HCT116 (cell line): ENCODE data around the gene RPS6KA6. TPM values are rescaled to one million over a fixed set of nuclear protein-coding genes. Genes with fewer than 3 reads are reported as not detected.

Experiments used
- ATAC-seq: fragments of 200-7000 bp; cut with Tn5 transposase; 2 replicates; pipeline ENCODE4 v1.9.1; 2020; ENCODE audit warnings: mild to moderate bottlenecking, moderate library complexity
- BruUV-seq: library from RNA; stranded (reverse); fragments of 400-500 nt; replicated peaks from 2 replicates; lab custom pipeline; 2021; lab: Mats Ljungman, UMichigan
- CTCF ChIA-PET: fragments of 300-600 bp; sonication (Branson Sonifier 250); formaldehyde crosslinking; loops from one replicate; lab custom pipeline; 2021; ENCODE audit warnings: antibody characterized with exemption; lab: Charles Lee
- POLR2A ChIA-PET: fragments of 300-600, 350-600 bp; sonication (Branson Sonifier 250); formaldehyde crosslinking; loops from one replicate; lab custom pipeline; 2021; ENCODE audit warnings: antibody characterized with exemption; lab: Charles Lee
- RAD21 ChIA-PET, 2 experiments: fragments of 300-600 bp; sonication (Branson Sonifier 250); formaldehyde crosslinking; loops; one replicate each; lab custom pipeline; 2023; ENCODE audit warnings: low total read pairs in 2 of 2; ENCODE audit not compliant: uncharacterized antibody in 2 of 2, unreplicated experiment in 2 of 2, low non-redundant PET in 1 of 2; lab: Charles Lee
- DNase-seq: peaks from one replicate; pipeline ENCODE4 v3.0.0-alpha.2; 2010; ENCODE audit warnings: low read depth, low spot score
- H2AFZ ChIP-seq: fragments of 200-600 bp; shearing (Covaris generic), sonication (generic); 2 replicates; pipeline ENCODE4 v1.6.1; 2017; ENCODE audit warnings: low read depth, mixed run types, mixed read lengths, antibody characterized with exemption, low read length; ENCODE audit not compliant: poor library complexity, severe bottlenecking
- H3K27ac ChIP-seq: 2 replicates; pipeline ENCODE4 v1.5.1; 2012; ENCODE audit warnings: low read depth, low read length
- H3K27me3 ChIP-seq: fragments of 200-600 bp; sonication (generic); 2 replicates; pipeline ENCODE4 v1.6.1; 2016; ENCODE audit warnings: mixed run types, low read length, mixed read lengths; ENCODE audit not compliant: insufficient read depth
- H3K36me3 ChIP-seq, 2 experiments: fragments of 200-500 bp in 1 of 2; fragments of 200-600 bp in 1 of 2; sonication (Bioruptor generic) in 1 of 2; sonication (generic) in 1 of 2; 2 replicates each; pipeline versions ENCODE4 v1.5.1 to v1.6.1; 2014 to 2016; ENCODE audit warnings: low read length in 2 of 2, inconsistent platforms in 1 of 2, mixed read lengths in 1 of 2, mixed run types in 1 of 2; ENCODE audit not compliant: insufficient read depth in 2 of 2, control insufficient read depth in 1 of 2
- H3K4me1 ChIP-seq, 2 experiments: fragments of 200-600 bp in 1 of 2; sonication (generic) in 1 of 2; 2 replicates each; pipeline versions ENCODE4 v1.5.1 to v1.6.1; 2012 to 2017; ENCODE audit warnings: low read length in 2 of 2, inconsistent platforms in 1 of 2, mild to moderate bottlenecking in 1 of 2, mixed read lengths in 1 of 2, mixed run types in 1 of 2, moderate library complexity in 1 of 2; ENCODE audit not compliant: insufficient read depth in 2 of 2, control insufficient read depth in 1 of 2
- H3K4me2 ChIP-seq: fragments of 200-600 bp; sonication (generic); 2 replicates; pipeline ENCODE4 v1.6.1; 2017; ENCODE audit warnings: mixed run types, low read length, mixed read lengths
- H3K4me3 ChIP-seq, 2 experiments: fragments of 200-600 bp in 1 of 2; sonication (generic) in 1 of 2; replicated peaks in 1 of 2; 2 replicates each; pipeline ENCODE4 v1.5.1; 2011 to 2016; ENCODE audit warnings: low read length in 2 of 2, control low read depth in 1 of 2, low read depth in 1 of 2, mild to moderate bottlenecking in 1 of 2, mixed read lengths in 1 of 2, mixed run types in 1 of 2
- H3K79me2 ChIP-seq: fragments of 200-600 bp; sonication (generic); 2 replicates; pipeline ENCODE4 v1.6.1; 2017; ENCODE audit warnings: mild to moderate bottlenecking, mixed run types, low read length, moderate library complexity, mixed read lengths; ENCODE audit not compliant: insufficient read depth
- H3K9ac ChIP-seq: fragments of 200-600 bp; sonication (generic); 2 replicates; pipeline ENCODE4 v1.6.1; 2016; ENCODE audit warnings: low read length, mixed read lengths
- H3K9me2 ChIP-seq: fragments of 200-600 bp; sonication (generic), shearing (Covaris generic); 2 replicates; pipeline ENCODE4 v1.6.1; 2017; ENCODE audit warnings: mixed run types, mild to moderate bottlenecking, moderate library complexity; ENCODE audit not compliant: insufficient read depth
- H3K9me3 ChIP-seq, 2 experiments: fragments of 200-500 bp in 1 of 2; fragments of 200-600 bp in 1 of 2; sonication (Bioruptor generic) in 1 of 2; sonication (generic) in 1 of 2; 2 replicates each; pipeline ENCODE4 v1.6.1; 2014 to 2017; ENCODE audit warnings: low read length in 2 of 2, mixed read lengths in 2 of 2, inconsistent platforms in 1 of 2, low read depth in 1 of 2, mild to moderate bottlenecking in 1 of 2, mixed run types in 1 of 2, moderate library complexity in 1 of 2; ENCODE audit not compliant: control insufficient read depth in 1 of 2, insufficient read depth in 1 of 2
- H4K20me1 ChIP-seq: fragments of 200-600 bp; sonication (generic), shearing (Covaris generic); 2 replicates; pipeline ENCODE4 v1.6.1; 2017; ENCODE audit warnings: mixed run types, mild to moderate bottlenecking, moderate library complexity; ENCODE audit not compliant: insufficient read depth
- ATF3 ChIP-seq: IDR thresholded peaks from 2 replicates; pipeline ENCODE4 v1.6.1; 2012
- CBX3 ChIP-seq: IDR thresholded peaks from 2 replicates; pipeline ENCODE4 v1.6.1; 2012; ENCODE audit warnings: low read depth
- EZH2 ChIP-seq: fragments of 200-600 bp; sonication (generic); IDR thresholded peaks from 2 replicates; pipeline ENCODE4 v1.6.1; 2017; ENCODE audit warnings: antibody characterized with exemption, mixed run types
- EZH2phosphoT487 ChIP-seq: fragments of 200-600 bp; IDR thresholded peaks from 2 replicates; pipeline ENCODE4 v1.6.1; 2018; ENCODE audit warnings: antibody characterized with exemption, borderline replicate concordance
- JUND ChIP-seq: IDR thresholded peaks from 2 replicates; pipeline ENCODE4 v1.6.1; 2012
- MAX ChIP-seq: IDR thresholded peaks from 2 replicates; pipeline ENCODE4 v1.6.1; 2012
- POLR2A ChIP-seq: IDR thresholded peaks from 2 replicates; pipeline ENCODE4 v1.7.0; 2011; ENCODE audit warnings: borderline replicate concordance; ENCODE audit not compliant: insufficient read depth, insufficient read length; ENCODE audit errors: extremely low read depth
- RAD21 ChIP-seq: IDR thresholded peaks from 2 replicates; pipeline ENCODE4 v1.6.1; 2012; ENCODE audit warnings: low read depth, mild to moderate bottlenecking
- REST ChIP-seq: IDR thresholded peaks from 2 replicates; pipeline ENCODE4 v1.6.1; 2012; ENCODE audit warnings: low read depth
- SIN3A ChIP-seq: IDR thresholded peaks from 2 replicates; pipeline ENCODE4 v1.6.1; 2012; ENCODE audit warnings: low read depth
- SP1 ChIP-seq: IDR thresholded peaks from 2 replicates; pipeline ENCODE4 v1.6.1; 2012; ENCODE audit warnings: low read depth
- SRF ChIP-seq: IDR thresholded peaks from 2 replicates; pipeline ENCODE4 v1.6.1; 2012; ENCODE audit warnings: low read depth
- TCF7L2 ChIP-seq: IDR thresholded peaks from 2 replicates; pipeline ENCODE4 v1.7.0; 2011; ENCODE audit warnings: borderline replicate concordance, inconsistent platforms; ENCODE audit not compliant: insufficient read depth, insufficient read length; ENCODE audit errors: extremely low read depth
- ZFX ChIP-seq: fragments of 450-650 bp; IDR thresholded peaks from 2 replicates; pipeline ENCODE4 v1.6.1; 2017
- intact Hi-C: fragments of 100-400 bp; cut with micrococcal nuclease; formaldehyde crosslinking; loops from 2 replicates; pipeline ENCODE4 v1.10.0; 2022
- total RNA-seq: library from RNA; stranded (reverse); gene quantifications from one replicate; pipeline ENCODE4 v1.2.1, GENCODE V29; 2021; ENCODE audit not compliant: unreplicated experiment
- TF ChIP-seq, protein P1 (sequence below), 3 experiments: fragments of 200-600 bp in 1 of 3; sonication (generic) in 1 of 3; IDR thresholded peaks in 2 of 3; conservative IDR thresholded peaks in 1 of 3; 2 replicates each; pipeline ENCODE4 v1.5.1; 2012 to 2017; ENCODE audit warnings: low read depth in 2 of 3, low read length in 2 of 3, antibody characterized with exemption in 1 of 3, borderline replicate concordance in 1 of 3, control low read depth in 1 of 3, mild to moderate bottlenecking in 1 of 3, mixed read lengths in 1 of 3, mixed run types in 1 of 3, moderate library complexity in 1 of 3; ENCODE audit not compliant: insufficient read depth in 1 of 3

The RPS6KA6 gene
- total RNA-seq, 1 experiment from 2014 or later: not detected

DNA sequence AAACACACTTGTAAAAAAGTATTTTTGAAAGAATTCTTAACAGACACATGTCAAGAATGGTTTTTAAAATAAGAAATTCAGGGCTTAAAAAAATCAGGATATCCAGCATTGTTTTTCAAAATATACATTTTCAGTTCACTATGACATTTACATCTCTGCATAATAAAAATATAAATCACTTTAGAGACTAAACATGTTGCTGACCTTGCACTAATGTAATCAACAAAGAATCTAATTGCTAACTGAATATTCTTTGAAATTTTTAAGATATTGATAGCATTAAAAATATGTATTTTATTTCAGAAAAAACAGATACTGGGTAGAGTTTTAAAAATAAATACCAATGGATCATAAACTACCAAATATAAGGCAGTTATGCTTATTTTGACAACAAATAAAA lies 26.4 kb downstream of the RPS6KA6 start (continued):
- TF ChIP-seq ATF3 (no peak), SRF (no peak), ZFX (no peak)
- TF ChIP-seq, all 23 proteins: peak for 0

DNA sequence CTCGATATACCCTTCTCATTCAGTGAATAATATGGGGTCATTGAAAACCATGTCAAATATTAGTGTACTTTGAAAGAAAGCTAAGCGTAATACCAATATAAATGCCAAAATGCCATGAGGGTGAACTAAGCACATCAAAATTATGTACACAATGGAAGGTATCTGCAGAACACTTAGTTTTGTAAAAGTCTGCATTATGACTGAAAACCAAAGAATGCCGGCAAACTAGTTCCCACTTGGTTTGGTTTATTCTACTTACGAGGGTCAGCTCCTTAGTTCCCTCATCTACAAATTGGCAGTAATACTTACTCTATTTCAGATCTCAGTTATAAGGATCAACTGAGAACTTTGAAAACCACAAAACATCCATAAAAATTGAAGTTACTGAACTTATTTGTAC lies 27.3 kb downstream of the RPS6KA6 start:
- ATAC-seq: no peak
- H3K4me2 ChIP-seq: no peak overlapping the region
- H3K9me3 ChIP-seq: 0 out of 4 replicates have a peak, but pooled peaks cover 0 to 4% of the 10 kb centered on the region in 2 experiments
- no peak overlapping the region for H3K9ac ChIP-seq
- no peak for DNase-seq
- H3K4me1 ChIP-seq: no peaks in the 10 kb centered on the region
- no peak overlapping the region for H3K4me3 ChIP-seq
- ChIA-PET POLR2A (no interaction called here), CTCF (no interaction called here), RAD21 (no interaction called here)
- TF ChIP-seq TCF7L2: no peak
- TF ChIP-seq EZH2: no peak
- no peak for TF ChIP-seq JUND
- TF ChIP-seq CBX3: no peak
- TF ChIP-seq SP1: no peak
- no peak for TF ChIP-seq SIN3A
- TF ChIP-seq ATF3: no peak
- TF ChIP-seq, protein P1, sequence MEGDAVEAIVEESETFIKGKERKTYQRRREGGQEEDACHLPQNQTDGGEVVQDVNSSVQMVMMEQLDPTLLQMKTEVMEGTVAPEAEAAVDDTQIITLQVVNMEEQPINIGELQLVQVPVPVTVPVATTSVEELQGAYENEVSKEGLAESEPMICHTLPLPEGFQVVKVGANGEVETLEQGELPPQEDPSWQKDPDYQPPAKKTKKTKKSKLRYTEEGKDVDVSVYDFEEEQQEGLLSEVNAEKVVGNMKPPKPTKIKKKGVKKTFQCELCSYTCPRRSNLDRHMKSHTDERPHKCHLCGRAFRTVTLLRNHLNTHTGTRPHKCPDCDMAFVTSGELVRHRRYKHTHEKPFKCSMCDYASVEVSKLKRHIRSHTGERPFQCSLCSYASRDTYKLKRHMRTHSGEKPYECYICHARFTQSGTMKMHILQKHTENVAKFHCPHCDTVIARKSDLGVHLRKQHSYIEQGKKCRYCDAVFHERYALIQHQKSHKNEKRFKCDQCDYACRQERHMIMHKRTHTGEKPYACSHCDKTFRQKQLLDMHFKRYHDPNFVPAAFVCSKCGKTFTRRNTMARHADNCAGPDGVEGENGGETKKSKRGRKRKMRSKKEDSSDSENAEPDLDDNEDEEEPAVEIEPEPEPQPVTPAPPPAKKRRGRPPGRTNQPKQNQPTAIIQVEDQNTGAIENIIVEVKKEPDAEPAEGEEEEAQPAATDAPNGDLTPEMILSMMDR (IDR thresholded peaks at IDR 0.05 in 2 of 3, conservative IDR thresholded peaks at IDR 0.05 in 1 of 3; ENCODE audit: borderline replicate concordance in 1 of 3, insufficient read depth in 1 of 3, low read depth in 2 of 3, low read length in 2 of 3): no peak
- TF ChIP-seq REST: no peak
- no peak for TF ChIP-seq RAD21
- no peak for TF ChIP-seq SRF
- TF ChIP-seq POLR2A: no peak
- TF ChIP-seq MAX: no peak
- TF ChIP-seq EZH2phosphoT487: no peak
- no peaks in the 10 kb centered on the region for H3K27me3 ChIP-seq
- intact Hi-C loops: no loop called here
- no TSS peak for BruUV-seq
- H3K27ac ChIP-seq: no peak overlapping the region
- H4K20me1 ChIP-seq: no peaks in the 10 kb centered on the region
- no peaks in the 10 kb centered on the region for H3K36me3 ChIP-seq
- H2AFZ ChIP-seq: no peak overlapping the region
- no peaks in the 10 kb centered on the region for H3K9me2 ChIP-seq
- no peaks in the 10 kb centered on the region for H3K79me2 ChIP-seq
